Calu3 (cell line): ENCODE data around the gene KRIT1. TPM values are rescaled to one million over a fixed set of nuclear protein-coding genes. Genes with fewer than 3 reads are reported as not detected.
"Not testable (repeated sequence)": the region's sequence is repeated elsewhere in the genome, so short reads cannot be mapped to it uniquely, and the experiment has no call there.

ENCODE experiments used
- BruUV-seq: library from RNA; stranded (reverse); fragments of 400-500 nt; replicated peaks from 2 replicates; lab custom pipeline; 2021; lab: Mats Ljungman, UMichigan
- CTCF ChIA-PET: fragments of 300-600 bp; sonication (Branson Sonifier 250); formaldehyde crosslinking; loops from one replicate; lab custom pipeline; 2022; ENCODE audit warnings: antibody characterized with exemption; lab: Charles Lee
- DNase-seq: peaks from one replicate; pipeline ENCODE4 v3.0.0; 2022
- H3K27ac Mint-ChIP-seq: one replicate; pipeline ENCODE4 v1.8.0; 2022; ENCODE audit warnings: mixed read lengths; ENCODE audit not compliant: unreplicated experiment
- H3K27me3 Mint-ChIP-seq: one replicate; pipeline ENCODE4 v1.8.0; 2022; ENCODE audit warnings: mixed read lengths; ENCODE audit not compliant: unreplicated experiment
- H3K36me3 Mint-ChIP-seq: one replicate; pipeline ENCODE4 v1.8.0; 2022; ENCODE audit warnings: mild to moderate bottlenecking, moderate library complexity, mixed read lengths; ENCODE audit not compliant: insufficient read depth, unreplicated experiment
- H3K4me1 Mint-ChIP-seq: one replicate; pipeline ENCODE4 v1.8.0; 2022; ENCODE audit warnings: mild to moderate bottlenecking, low read depth, mixed read lengths; ENCODE audit not compliant: unreplicated experiment
- H3K4me3 Mint-ChIP-seq: one replicate; pipeline ENCODE4 v1.8.0; 2022; ENCODE audit warnings: mild to moderate bottlenecking, low read depth, moderate library complexity, mixed read lengths; ENCODE audit not compliant: unreplicated experiment
- H3K9me3 Mint-ChIP-seq: one replicate; pipeline ENCODE4 v1.8.0; 2022; ENCODE audit warnings: low read depth, mixed read lengths; ENCODE audit not compliant: unreplicated experiment
- intact Hi-C: fragments of 100-400 bp; cut with micrococcal nuclease; formaldehyde crosslinking; loops from one replicate; pipeline ENCODE4 v1.10.0; 2022; ENCODE audit not compliant: unreplicated experiment
- total RNA-seq: library from RNA; stranded (reverse); gene quantifications from 2 replicates; pipeline ENCODE4 v1.2.3, GENCODE V29; 2022
- TF ChIP-seq, protein P1 (sequence below): fragments of 200-600 bp; IDR thresholded peaks from one replicate; pipeline ENCODE4 v1.8.0; 2022; ENCODE audit warnings: antibody characterized with exemption; ENCODE audit not compliant: unreplicated experiment

The KRIT1 gene
- total RNA-seq, 1 experiment from 2014 or later: 27.8 TPM

- H3K4me1 Mint-ChIP-seq: peaks cover 28% of the 10 kb centered on the region
- no TSS peak for BruUV-seq
- no peaks in the 10 kb centered on the region for H3K36me3 Mint-ChIP-seq
- intact Hi-C loops: no loop called here
- TF ChIP-seq, protein P1, sequence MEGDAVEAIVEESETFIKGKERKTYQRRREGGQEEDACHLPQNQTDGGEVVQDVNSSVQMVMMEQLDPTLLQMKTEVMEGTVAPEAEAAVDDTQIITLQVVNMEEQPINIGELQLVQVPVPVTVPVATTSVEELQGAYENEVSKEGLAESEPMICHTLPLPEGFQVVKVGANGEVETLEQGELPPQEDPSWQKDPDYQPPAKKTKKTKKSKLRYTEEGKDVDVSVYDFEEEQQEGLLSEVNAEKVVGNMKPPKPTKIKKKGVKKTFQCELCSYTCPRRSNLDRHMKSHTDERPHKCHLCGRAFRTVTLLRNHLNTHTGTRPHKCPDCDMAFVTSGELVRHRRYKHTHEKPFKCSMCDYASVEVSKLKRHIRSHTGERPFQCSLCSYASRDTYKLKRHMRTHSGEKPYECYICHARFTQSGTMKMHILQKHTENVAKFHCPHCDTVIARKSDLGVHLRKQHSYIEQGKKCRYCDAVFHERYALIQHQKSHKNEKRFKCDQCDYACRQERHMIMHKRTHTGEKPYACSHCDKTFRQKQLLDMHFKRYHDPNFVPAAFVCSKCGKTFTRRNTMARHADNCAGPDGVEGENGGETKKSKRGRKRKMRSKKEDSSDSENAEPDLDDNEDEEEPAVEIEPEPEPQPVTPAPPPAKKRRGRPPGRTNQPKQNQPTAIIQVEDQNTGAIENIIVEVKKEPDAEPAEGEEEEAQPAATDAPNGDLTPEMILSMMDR: no peak
- H3K27ac Mint-ChIP-seq: no peak overlapping the region
- no peak for DNase-seq
- H3K27me3 Mint-ChIP-seq: no peaks in the 10 kb centered on the region
- peaks cover 3% of the 10 kb centered on the region for H3K9me3 Mint-ChIP-seq
- CTCF ChIA-PET: no interaction called here
- no peak overlapping the region for H3K4me3 Mint-ChIP-seq
Measured at GRCh38 chr7:92255308-92255707, 9.6 kb upstream of the KRIT1 start.

- DNase-seq, H3K4me3 Mint-ChIP-seq, intact Hi-C loops, CTCF ChIA-PET, H3K36me3 Mint-ChIP-seq, H3K27me3 Mint-ChIP-seq, H3K27ac Mint-ChIP-seq, BruUV-seq, H3K9me3 Mint-ChIP-seq: not testable (repeated sequence)
- H3K4me1 Mint-ChIP-seq: peaks cover 23% of the 10 kb centered on the region
Measured at GRCh38 chr7:92254800-92255199, 9.1 kb upstream of the KRIT1 start.

GRCh38 chr7:92253251-92253650 lies 7.5 kb upstream of the KRIT1 start:
- no peaks in the 10 kb centered on the region for H3K36me3 Mint-ChIP-seq
- DNase-seq: no peak
- no TSS peak for BruUV-seq
- no peak overlapping the region for H3K27ac Mint-ChIP-seq
- no peaks in the 10 kb centered on the region for H3K27me3 Mint-ChIP-seq
- intact Hi-C loops: no loop called here
- CTCF ChIA-PET: no interaction called here
- H3K4me1 Mint-ChIP-seq: peaks cover 17% of the 10 kb centered on the region
- H3K9me3 Mint-ChIP-seq: peaks cover 3% of the 10 kb centered on the region
- H3K4me3 Mint-ChIP-seq: no peak overlapping the region
- TF ChIP-seq, protein P1: no peak

- CTCF ChIA-PET: no interaction called here
- DNase-seq: no peak
- H3K4me1 Mint-ChIP-seq: peaks cover 17% of the 10 kb centered on the region
- peaks cover 9% of the 10 kb centered on the region for H3K36me3 Mint-ChIP-seq
- intact Hi-C loops: no loop called here
- H3K4me3 Mint-ChIP-seq: no peak overlapping the region
- H3K9me3 Mint-ChIP-seq: peaks cover 3% of the 10 kb centered on the region
- no peaks in the 10 kb centered on the region for H3K27me3 Mint-ChIP-seq
- TF ChIP-seq, protein P1: no peak
- H3K27ac Mint-ChIP-seq: no peak overlapping the region
- BruUV-seq: no TSS peak
Measured at GRCh38 chr7:92251181-92251580, 5.5 kb upstream of the KRIT1 start.

- CTCF ChIA-PET: no interaction called here
- Mint-ChIP-seq H3K36me3 (peaks cover 13% of the 10 kb centered on the region), H3K27ac (no peak overlapping the region), H3K27me3 (no peaks in the 10 kb centered on the region), H3K9me3 (peaks cover 3% of the 10 kb centered on the region), H3K4me1 (peaks cover 17% of the 10 kb centered on the region), H3K4me3 (no peak overlapping the region)
- no TSS peak for BruUV-seq
- intact Hi-C loops: no loop called here
- TF ChIP-seq, protein P1: no peak
- DNase-seq: no peak
Measured at GRCh38 chr7:92250603-92251002, 4.9 kb upstream of the KRIT1 start.
